ENCODE measurements around the gene SYT2. TPM values are rescaled to one million over a fixed set of nuclear protein-coding genes. Genes with fewer than 3 reads are reported as not detected.

SYT2 gene
- total RNA-seq, 4 donors from 2014 or later, result 0.23 to 0.59 TPM; not detected in 2

DNA sequence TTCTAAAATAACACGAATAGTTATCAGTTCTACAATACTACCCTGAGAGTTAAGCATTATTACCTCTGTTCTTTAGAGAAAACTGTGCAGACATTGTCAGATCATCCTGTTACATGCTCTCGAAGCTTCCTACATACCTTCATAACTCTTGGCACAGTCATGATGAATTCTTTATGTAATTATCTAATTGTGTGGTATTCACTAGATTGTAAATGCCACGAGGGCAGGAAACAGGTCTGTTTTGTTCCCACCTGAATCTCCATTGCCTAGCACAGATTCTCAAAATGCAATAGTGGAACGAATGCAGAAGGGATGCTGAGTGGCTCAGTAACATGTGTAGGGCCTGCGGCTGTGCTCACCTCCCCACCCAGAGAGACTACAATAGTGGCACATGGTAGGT lies 3.4 kb downstream of the SYT2 start:
- TF ChIP-seq EP300 (IDR thresholded peaks at IDR 0.05) (no peak), POLR2AphosphoS5 (IDR thresholded peaks at IDR 0.05) (no peak), POLR2A (IDR thresholded peaks at IDR 0.05) (no peak)
- TF ChIP-seq, protein P1, sequence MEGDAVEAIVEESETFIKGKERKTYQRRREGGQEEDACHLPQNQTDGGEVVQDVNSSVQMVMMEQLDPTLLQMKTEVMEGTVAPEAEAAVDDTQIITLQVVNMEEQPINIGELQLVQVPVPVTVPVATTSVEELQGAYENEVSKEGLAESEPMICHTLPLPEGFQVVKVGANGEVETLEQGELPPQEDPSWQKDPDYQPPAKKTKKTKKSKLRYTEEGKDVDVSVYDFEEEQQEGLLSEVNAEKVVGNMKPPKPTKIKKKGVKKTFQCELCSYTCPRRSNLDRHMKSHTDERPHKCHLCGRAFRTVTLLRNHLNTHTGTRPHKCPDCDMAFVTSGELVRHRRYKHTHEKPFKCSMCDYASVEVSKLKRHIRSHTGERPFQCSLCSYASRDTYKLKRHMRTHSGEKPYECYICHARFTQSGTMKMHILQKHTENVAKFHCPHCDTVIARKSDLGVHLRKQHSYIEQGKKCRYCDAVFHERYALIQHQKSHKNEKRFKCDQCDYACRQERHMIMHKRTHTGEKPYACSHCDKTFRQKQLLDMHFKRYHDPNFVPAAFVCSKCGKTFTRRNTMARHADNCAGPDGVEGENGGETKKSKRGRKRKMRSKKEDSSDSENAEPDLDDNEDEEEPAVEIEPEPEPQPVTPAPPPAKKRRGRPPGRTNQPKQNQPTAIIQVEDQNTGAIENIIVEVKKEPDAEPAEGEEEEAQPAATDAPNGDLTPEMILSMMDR (IDR thresholded peaks at IDR 0.05), result no peak
- WGBS, 2 donors (ENCODE audit: low coverage in 1 of 2), result 62 to 80% methylated on average over 4 to 5 of the region's 5 CpGs
- H3K27me3 ChIP-seq, result peaks cover 100% of the 10 kb centered on the region
- H3K4me1 ChIP-seq, result peaks cover 0 to 18% (median 17%) of the 10 kb centered on the region in 3 donors
- no peak for ATAC-seq
- no peak overlapping the region for H3K27ac ChIP-seq
- H3K9me3 ChIP-seq, result no peaks in the 10 kb centered on the region
- no peaks in the 10 kb centered on the region for H3K36me3 ChIP-seq
- H3K4me3 ChIP-seq, result no peak overlapping the region

- no peak for ATAC-seq
- Histone ChIP-seq H3K36me3 (no peaks in the 10 kb centered on the region), H3K27me3 (peaks cover 84% of the 10 kb centered on the region), H3K27ac (no peak overlapping the region), H3K4me1 (peaks cover 0 to 6% (median 5%) of the 10 kb centered on the region in 3 donors), H3K9me3 (no peaks in the 10 kb centered on the region), H3K4me3 (no peak overlapping the region)
- no peak for TF ChIP-seq POLR2A (IDR thresholded peaks at IDR 0.05)
- TF ChIP-seq, protein P1 (IDR thresholded peaks at IDR 0.05), result no peak
- no peak for TF ChIP-seq EP300 (IDR thresholded peaks at IDR 0.05)
- no peak for TF ChIP-seq POLR2AphosphoS5 (IDR thresholded peaks at IDR 0.05)
- WGBS, 2 donors (ENCODE audit: low coverage in 1 of 2), result 20 to 100% methylated on average over 1 of the region's 4 CpGs
These were observed 5.7 kb downstream of the SYT2 start for GRCh38 chr1:202704601-202705000.

DNA sequence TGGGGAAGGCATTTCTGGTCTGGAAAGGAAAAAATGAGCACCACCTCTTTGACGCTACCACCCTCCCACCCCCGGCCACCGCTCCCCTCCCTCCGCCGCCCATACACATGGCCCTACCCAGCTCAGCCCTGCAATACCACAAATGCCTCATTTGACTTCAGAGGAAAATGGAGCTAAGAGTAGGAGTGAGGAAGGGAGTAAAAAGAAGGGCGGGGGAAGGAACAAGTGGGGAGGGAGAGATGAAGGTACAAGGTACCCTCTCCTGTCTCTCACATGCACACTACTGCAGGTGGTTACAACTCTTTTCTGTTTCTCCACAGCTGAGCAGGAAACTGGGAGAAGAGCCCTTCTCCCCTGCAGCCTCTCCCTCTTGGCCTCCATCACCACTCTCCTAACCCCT lies 7.1 kb downstream of the SYT2 start:
- H3K4me1 ChIP-seq, result no peaks in the 10 kb centered on the region
- H3K4me3 ChIP-seq, result no peak overlapping the region
- no peaks in the 10 kb centered on the region for H3K36me3 ChIP-seq
- H3K27me3 ChIP-seq, result peaks cover 76% of the 10 kb centered on the region
- TF ChIP-seq EP300 (IDR thresholded peaks at IDR 0.05) (no peak), POLR2A (IDR thresholded peaks at IDR 0.05) (no peak), POLR2AphosphoS5 (IDR thresholded peaks at IDR 0.05) (no peak)
- TF ChIP-seq, protein P1 (IDR thresholded peaks at IDR 0.05), result no peak
- no peak overlapping the region for H3K27ac ChIP-seq
- no peaks in the 10 kb centered on the region for H3K9me3 ChIP-seq
- ATAC-seq, result no peak
- 100% methylated on average over 1 of the region's 6 CpGs; no CpG with 5 or more reads in 1 of the 2 donors for WGBS, 2 donors (ENCODE audit: low coverage in 1 of 2)

GRCh38 chr1:202702088-202702487 lies 8.2 kb downstream of the SYT2 start:
- Histone ChIP-seq H3K4me1 (no peaks in the 10 kb centered on the region), H3K27ac (no peak overlapping the region), H3K9me3 (no peaks in the 10 kb centered on the region), H3K36me3 (no peaks in the 10 kb centered on the region), H3K4me3 (no peak overlapping the region), H3K27me3 (peaks cover 76% of the 10 kb centered on the region)
- no peak for ATAC-seq
- TF ChIP-seq POLR2A (IDR thresholded peaks at IDR 0.05) (no peak), POLR2AphosphoS5 (IDR thresholded peaks at IDR 0.05) (no peak), EP300 (IDR thresholded peaks at IDR 0.05) (no peak)
- TF ChIP-seq, protein P1 (IDR thresholded peaks at IDR 0.05), result no peak
- WGBS, 2 donors (ENCODE audit: low coverage in 1 of 2), result 49% methylated on average over 3 of the region's 5 CpGs; no CpG with 5 or more reads in 1 of the 2 donors

DNA sequence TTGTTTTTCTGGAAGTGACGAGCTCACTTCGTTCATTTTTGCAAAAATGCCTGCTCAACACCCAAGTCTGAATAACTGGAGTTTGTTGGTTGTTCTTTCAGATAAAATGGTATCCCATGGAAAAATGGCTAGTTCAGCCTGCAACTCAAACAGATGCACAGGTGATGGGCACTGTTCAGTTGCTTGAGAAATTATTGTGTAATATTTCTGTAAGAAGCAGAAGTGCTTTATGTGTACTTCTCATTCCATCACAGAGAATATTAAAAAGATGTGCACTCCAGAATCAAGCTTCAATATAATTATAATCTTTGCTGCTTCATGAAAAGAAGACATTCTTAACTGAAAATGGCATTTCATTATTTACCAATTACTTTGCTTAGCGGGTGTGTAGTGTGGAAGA lies 9.1 kb downstream of the SYT2 start:
- H3K27ac ChIP-seq, result no peak overlapping the region
- H3K4me3 ChIP-seq, result no peak overlapping the region
- H3K27me3 ChIP-seq, result peaks cover 76% of the 10 kb centered on the region
- H3K4me1 ChIP-seq, result no peaks in the 10 kb centered on the region
- TF ChIP-seq, protein P1 (IDR thresholded peaks at IDR 0.05), result no peak
- no peak for TF ChIP-seq POLR2A (IDR thresholded peaks at IDR 0.05)
- no peak for TF ChIP-seq POLR2AphosphoS5 (IDR thresholded peaks at IDR 0.05)
- no peak for TF ChIP-seq EP300 (IDR thresholded peaks at IDR 0.05)
- no peaks in the 10 kb centered on the region for H3K36me3 ChIP-seq
- 83 to 85% methylated on average over 3 of the region's 3 CpGs for WGBS, 2 donors (ENCODE audit: low coverage in 1 of 2)
- no peak for ATAC-seq
- no peaks in the 10 kb centered on the region for H3K9me3 ChIP-seq

Data from gastroesophageal sphincter (tissue), 4 donors.